Measurements from ENCODE around the gene RASL10A.

The RASL10A gene

DNA sequence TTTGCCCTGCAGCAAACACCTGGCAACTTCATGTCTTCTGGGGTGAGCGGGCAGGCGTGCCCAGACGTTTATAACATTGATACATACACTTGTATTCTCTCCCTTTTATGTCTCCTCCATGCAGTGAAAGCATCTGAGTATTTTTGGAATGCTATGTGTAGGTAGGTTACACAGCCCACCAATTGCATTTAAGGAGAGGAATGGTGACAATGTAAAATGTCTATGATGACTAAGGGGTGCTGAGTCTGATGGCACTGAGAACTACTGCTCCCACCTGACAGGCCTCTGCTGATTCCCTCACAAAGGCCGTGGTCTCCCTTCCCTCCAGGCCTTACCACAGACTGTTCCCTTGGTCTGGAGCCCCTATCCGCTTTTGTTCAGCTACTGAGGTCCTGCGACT is 22.9 kb upstream of the RASL10A start:
- no peak for DNase-seq (ENCODE audit: low read depth)

DNA sequence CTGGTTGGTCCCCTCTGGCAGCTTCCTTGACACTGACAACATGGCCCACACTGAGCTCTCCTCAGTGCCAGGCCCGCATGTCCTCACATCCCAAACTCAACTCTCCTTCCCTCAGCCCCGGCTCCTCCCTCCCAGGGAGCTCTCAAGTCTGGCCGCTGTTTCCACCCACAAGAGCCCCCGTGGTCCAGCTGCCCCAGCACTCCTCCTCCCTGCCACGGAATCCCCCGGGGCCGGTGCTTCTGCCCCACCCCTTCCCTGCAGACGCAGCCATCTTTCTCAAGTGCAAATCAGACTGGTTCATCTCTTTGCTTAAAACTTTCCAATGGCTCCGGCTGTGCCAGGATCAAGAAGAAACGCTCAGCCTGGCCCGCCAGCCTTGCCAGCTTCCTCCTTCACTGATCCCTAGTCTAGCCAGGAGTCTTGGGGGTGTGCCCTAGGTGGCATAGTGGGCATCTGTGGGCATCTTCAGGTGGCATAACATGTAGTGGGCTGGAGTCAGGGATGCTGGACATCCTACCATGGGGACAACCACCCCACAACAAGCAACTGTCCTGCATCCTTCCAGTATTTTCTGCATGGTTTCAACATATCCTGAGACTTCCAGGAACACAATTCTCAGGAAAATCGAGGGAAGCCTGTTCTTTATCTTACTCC is 22.3 kb upstream of the RASL10A start:
- DNase-seq (ENCODE audit: low read depth), result no peak

DNA sequence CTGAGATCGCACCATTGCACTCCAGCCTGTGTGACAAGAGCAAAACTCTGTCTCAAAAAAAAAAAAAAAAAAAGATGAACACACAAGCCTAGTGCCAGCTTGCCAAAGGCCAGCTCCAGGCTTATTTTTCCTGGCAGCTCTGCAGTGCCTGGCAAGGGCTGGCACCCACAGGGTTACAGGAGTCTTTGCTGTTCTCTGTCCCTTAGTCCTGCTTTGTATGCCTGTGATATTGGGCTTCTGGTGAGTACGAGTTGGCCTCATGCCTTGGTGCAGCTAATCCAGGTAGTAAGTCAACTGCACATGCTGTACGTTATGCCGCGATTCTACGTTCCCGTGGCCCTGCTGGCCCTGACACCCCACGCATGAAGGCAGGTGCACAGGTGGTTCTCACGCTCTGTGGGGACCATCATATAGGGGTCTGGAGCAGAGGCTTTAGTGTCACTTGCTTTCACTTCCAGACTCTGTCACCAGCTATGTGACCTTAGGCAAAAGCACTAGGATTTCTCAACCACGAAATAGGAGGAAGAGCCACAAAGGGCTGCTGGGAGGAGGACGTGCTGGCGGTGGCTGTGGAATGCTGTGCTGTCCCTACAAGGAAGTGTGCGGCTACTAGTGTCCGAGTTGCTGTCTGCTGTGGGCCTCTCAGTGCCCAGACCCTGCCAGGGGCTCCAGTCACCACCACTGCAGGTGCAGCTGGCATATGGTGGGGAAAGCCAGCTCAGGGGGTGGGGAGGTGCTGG is 21.4 kb upstream of the RASL10A start:
- no peak for DNase-seq (ENCODE audit: low read depth)

DNA sequence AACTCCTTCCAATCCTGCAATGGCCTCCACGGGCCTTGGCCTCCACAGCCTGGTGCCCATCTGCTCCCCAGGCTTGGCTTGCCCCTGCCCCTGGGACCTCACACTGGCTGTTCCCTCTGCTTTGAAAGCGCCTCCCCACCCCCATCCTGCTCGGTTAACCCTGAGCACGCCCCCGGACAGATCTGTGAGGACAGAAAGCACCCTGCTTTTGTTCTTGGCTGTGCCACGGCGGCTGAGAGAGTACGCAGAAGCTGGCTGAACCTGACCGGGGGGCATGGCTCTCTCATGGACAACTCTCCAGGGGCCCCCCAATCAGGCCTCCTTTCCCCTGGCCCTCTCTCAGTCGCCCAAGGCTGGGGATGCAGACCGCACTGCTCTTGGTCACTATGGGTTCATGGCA is 20.2 kb upstream of the RASL10A start:
- no peak for DNase-seq (ENCODE audit: low read depth)

DNA sequence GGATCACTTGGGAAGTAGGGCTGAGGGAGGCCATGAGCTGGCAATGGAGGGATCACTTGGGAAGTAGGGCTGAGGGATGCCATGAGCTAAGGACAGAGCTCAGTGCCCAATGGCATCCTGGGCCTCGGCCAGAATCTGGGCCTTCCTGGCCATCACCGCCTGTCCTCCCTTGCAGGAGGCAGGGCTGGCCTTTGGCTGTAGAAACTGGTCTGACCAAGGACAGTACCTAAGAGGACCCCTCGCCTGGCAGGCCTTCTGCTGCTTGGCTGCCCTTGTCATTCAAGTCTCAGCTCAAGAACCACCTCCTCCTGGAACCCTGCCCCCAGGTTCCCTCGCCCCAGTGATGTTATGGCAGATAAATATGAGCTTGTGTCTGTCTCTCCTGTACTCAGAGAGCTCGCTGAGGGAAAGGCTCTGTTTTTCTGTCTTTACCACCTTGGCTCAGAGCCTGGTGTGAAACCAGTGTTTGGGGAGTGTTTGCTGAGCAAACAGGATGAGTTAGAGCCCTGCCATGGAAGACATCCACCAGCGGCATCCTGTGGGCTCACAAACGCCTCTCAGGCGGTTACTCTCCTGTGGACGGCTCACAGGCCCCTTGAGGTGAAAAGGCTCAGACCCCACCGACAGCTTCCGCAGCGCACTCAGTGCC is 19.3 kb upstream of the RASL10A start:
- DNase-seq (ENCODE audit: low read depth), result no peak

DNA sequence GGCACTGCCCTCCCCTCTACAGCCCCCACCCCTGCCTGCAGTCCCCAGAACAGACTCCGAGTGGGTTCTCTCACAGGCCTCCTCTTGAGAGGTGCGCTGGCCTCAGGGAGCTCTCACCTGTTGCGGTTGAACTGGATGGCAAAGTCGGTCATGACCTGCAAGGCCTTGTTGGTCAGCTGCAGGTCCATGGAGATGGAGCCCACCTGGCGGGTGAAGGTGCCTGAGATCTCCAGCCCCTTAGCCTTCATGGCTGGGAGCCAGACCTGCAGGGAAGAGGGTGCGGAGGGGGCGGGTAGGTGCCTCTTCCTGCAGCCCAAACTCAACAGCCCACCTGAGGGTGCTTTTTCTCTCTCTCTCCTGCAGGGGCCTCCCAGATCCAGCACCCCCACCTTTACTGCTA is 18.7 kb upstream of the RASL10A start:
- no peak for DNase-seq (ENCODE audit: low read depth)

DNA sequence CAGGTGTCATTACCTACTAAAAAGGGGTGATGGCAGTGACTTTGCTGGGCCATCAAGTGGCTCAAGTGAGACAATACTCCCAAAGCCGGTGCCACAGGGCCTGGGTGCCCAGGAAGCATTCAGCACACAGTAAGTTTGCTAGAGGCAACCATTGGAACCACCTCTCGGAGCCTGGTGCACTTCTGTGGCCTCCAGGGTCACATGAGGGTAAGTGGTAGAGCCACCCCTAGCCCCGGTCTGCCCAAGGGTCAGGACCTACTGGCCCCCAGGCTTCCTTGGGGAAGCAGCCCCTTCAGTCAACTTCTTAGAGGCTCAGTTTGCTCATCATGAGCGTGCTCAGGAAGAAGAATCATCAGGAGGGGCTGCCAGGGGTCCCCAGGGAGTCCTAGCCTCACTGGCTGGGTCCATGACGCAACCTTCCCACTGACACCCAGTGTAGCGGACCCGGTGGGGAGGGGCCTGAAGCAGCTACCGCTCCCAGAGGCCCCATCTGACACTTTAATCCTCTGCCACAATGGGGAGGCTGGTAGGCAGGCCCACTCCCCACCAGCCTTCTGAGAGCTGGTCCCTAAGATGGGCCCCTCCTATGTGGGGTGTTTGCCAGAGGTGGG is 17.5 kb upstream of the RASL10A start:
- DNase-seq (ENCODE audit: low read depth), result no peak

DNA sequence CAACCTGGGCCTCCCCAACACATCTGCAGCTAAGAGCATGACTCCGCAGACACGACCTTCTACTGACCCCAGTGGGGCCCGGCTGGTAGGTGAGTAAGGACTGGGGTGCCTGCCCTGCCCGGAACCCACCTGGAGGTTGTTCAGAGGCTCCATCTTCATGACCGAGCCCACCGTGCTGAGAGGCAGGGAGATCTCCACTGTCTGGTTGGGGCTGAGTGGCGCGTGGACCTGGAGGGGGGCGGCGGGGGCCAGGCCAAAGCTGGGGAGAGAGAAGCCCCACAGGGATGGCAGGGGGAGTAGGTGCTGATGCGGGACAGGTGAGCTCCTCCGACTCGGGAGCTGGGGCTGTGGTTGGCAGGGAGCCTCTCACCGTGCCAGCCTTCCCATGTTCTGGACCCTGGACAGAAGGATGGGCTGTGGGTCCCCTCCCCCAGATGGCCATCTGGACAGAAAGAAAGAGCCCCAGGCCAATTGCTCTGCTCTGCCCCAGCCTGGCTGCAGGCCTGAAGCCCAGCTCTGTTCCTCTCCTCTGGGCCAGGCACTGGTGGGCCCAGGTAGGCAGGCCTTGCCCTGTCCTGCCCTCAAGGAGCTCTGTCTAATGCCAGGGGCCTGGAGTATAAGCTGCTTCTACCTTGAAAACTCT is 16.3 kb upstream of the RASL10A start:
- DNase-seq (ENCODE audit: low read depth), result no peak

DNA sequence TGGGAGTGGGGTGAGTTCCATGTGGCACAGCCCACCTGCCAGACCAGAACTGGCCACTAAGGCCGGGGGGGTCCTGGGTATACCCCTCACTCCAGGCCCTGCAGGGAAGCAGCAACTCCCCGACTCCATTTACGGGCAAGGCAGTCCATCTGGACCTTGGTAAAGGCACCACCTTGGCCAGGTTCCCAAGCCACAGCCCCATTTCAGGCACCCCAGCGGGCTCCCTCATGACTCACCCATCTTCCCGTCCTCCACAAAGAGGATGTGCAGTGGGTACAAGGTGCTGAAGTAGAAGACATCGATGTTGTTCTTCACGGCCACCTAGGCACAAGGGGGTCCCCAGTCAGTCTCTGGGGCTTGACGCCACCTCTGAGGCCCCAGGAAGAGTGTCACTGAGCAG is 15.7 kb upstream of the RASL10A start:
- no peak for DNase-seq (ENCODE audit: low read depth)

DNA sequence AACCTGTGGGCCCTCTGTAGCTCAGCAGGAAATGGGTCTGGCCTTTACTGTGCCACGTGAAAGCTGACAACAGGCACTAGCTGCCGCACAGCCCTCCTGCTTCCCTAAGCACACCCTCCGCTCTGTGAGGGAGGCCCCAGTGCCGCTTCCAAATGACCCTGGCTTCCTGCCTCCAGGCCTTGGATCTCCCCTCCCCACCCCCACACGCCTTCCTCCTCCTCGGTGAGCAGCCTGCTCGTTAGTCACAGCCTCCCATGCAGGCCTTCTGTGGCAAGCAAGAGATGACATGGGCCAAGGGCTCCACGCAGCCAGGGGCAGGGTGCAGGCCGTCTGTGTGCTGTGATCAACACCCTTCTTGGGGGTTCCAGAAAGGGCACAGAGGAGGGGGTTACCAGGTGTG is 15.3 kb upstream of the RASL10A start:
- DNase-seq (ENCODE audit: low read depth), result no peak

DNA sequence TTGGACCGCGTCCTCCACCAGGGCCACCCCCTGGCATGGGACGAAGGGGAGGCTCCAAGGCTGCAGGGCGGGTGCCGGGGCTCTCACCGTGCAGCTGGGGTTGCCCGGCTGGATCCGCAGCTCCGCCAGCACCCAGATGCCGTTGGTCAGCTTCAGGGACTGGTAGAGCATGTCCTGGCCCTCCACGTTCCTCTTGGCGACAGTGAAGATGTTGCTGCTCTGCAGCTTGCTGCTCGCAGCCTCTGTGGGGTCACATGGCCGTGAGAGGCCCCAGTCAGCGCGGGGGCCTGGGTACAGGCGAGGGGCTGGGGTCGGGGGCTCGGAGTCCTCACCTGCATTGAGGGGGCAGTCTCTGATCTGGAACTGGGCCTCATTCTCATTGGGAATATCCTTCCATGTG is 14.8 kb upstream of the RASL10A start:
- no peak for DNase-seq (ENCODE audit: low read depth)

DNA sequence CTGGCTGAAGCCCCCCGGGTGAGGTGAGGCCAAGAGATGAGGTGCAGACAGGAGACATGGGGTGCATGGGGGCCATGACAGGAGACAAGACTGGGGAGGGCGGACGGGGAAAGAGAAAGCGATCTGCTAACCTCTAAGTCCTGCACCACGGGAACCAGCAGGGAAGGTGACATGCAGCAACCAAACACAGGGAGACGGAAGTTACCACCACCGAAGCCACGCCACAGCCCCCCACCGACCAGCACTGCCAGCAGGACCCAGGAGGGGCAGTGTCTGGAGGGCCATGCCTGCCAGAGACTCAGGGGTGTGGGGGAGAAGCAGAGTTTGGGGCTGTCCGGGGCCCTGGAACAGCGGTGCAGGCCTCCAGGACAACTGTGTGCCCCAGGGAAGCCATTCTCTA is 14.1 kb upstream of the RASL10A start:
- DNase-seq (ENCODE audit: low read depth), result no peak

DNA sequence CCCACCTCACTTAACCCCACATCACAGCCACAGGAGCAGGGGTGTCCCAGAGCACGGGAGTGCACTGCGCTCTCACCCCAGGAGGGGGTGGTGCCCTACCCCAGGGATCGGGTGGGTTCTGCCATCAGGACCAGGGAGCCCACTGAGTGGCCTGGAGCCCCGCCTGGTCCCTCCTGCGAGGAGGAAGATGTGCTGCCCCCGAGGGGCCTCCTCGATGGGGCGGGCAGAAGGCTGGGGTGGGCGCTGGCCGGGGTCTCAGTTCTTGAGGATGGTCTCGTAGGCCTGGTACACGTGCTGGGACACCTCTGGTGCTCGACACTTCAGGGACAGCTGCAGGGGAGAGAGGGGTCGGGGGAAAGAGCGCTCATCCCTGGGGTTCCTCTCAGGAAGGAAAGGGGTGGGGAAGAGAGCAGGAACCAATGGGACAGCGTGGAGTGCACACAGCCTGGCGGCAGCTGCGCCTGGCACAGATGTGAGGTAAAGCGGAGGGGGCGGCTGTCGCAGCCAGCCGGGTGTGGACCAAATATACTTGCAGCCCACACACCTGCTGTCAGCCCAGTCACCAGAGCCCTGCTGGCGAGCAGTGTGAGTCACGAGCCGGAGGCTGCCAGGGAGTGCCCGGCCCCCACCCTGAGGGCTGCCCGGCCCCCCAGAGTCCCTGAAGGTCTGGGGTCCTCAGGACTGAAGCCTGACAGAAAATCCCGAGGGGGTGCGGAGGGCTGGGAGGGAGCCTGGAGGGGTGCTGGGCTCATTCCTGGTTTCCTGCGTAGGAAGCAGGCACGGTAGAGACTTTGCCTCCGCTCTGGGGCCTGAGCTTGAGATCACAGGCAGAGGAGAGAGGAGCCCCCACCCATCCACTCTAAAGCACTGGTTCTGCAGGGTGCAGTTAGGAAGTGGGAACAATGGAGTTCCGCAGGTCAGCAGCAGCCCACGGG is 13.3 kb upstream of the RASL10A start:
- no peak for DNase-seq (ENCODE audit: low read depth)

DNA sequence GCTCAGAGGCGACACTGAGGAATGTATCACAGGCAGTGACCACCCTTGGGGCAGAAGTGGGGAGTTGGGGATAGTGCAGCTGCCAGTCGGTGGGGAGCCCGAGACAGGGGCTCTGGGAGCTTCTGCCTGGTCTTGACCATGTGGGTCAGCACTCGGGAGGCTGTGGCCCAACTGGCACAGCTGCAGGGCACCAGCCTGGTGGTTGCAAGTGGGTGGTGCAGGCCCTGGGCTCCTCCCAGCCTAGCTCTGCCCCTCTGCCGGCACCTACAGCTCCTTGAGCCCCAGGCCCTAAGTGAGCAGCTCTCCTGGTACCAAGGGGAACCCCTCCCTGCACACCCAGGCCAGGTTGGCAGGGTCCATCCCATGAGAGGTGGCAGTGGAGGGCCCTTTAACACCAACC is 12.6 kb upstream of the RASL10A start:
- DNase-seq (ENCODE audit: low read depth), result no peak

DNA sequence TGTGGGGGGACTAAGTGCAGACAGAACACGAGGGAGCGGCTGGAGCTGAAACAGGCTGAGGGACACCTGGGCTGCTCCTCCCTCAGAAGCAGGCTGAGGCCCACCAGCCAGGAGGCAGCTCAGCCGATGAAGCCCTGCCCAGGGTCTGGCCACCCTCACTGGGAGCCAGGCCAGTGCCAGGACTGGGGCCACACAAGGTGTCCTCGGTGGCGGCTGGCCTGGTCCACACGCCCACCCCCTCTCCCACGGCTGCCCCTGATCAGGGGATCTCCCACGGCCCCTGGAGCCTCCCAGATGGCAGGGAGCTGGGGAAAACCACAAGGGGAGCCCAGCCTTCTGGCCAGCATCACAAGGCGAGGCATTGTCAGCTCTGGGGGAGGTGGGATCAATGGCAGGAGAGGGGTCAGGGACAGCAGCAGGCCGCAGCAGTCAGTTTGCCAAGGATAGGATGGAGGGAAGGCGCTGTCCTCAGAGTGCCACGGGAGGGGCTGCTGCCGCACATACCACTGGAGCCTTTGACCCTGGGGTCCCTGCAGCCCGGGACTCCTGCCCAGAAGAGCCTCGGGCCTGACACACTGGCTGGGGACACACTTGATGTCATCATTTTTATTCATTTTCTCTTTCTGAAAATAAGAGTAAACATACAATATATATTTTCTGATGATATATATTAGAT is 11.7 kb upstream of the RASL10A start:
- no peak for DNase-seq (ENCODE audit: low read depth)

DNA sequence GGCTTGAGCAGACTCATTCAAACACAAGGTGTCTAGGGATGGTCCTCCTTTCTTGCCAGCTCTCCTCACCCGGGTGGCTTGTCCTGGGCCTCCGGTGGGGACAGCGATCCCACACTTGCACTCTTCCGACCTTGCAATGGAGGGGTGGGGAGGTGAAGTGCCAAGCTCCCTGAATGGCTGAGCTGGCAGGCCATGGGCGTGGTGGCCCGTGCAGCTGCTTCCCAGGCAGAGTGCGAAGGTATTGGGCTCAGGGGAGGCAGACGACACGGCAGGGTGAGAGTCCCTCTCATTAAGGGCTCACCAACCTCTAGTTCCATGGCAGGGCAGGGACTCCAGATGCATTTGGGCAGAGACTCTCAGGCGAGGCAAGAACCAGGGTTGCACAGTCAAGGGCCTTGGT is 11.0 kb upstream of the RASL10A start:
- no peak for DNase-seq (ENCODE audit: low read depth)

DNA sequence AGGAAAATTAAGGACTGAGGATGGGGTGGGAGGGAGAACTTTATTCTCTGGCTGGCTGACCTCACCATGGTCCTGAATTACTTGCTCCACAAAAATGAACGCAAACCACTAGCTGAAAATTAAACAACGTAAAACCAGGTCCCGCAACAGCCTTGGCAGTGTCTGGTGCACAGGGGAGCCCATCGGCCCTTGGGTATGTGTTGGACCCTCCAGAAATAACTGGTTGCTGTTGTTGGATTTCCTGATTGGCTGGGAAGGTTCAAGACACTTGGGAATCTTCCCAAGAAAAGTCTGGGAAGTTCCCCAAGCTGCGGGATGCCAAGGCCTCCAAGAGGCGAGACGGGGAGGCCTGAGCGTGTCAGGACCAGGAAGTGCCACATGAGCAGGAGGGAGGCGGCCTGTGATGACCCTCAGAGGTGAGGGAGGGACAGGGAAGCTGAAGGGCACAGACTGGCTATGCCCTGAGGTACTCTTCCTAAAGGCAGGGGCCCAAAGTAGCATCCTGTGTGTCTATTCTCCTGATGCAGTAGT is 10.4 kb upstream of the RASL10A start:
- DNase-seq (ENCODE audit: low read depth), result no peak

DNA sequence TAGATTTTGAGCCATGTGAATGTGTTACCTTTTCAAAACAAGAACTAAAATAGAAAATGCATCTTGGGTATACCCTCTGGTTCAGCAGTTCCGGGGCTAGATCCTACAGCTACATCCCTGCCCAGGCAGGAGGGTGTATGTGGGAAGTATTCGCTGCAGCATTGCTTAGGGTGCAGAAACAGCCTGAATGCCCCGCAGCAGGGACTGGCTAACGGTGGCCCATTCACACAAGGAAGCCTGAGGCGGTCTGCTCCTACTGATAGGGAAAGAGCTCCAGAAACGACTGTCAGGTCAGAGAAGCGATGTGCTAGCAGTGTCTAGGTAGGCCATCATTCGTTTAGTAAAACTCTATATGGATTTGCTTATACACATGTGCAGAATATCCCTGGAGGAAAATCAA is 9.9 kb upstream of the RASL10A start:
- DNase-seq (ENCODE audit: low read depth), result no peak

DNA sequence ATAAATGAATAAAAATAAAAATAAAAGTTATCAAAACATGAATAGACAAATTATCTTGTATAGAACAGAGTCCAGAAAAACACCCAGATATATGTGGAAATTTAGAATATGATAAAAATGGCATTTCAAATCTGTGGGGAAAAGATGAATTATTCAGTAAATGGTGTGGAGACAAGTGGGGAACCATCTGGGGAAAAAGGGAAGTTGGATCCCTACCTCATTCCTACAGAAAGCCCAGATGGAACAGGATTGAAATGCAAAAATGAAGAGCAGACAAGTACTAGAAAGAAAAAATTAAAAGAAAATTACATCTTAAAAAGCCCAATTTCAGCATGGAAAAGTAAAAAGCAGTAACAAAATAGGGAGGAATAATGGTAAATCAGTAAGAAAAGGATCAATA is 8.1 kb upstream of the RASL10A start:
- DNase-seq (ENCODE audit: low read depth), result no peak

DNA sequence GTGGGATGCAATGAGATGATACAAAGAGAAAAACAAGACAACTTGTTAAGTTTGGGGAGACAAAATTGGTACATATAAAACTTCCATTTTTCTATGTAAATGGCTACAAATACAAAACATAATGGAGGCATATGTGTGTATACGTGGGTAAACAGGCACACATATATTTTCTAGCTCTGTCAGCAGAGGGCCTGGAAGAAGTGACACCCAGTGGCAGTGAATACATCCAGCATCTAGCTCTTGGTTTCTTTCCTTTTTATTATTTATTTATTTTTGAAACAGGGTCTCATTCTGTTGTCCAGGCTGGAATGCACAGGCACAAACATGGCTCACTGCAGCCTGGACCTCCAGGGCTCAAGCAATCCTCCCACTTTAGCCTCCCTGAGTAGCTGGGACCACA is 5.0 kb upstream of the RASL10A start:
- no peak for DNase-seq (ENCODE audit: low read depth)

DNA sequence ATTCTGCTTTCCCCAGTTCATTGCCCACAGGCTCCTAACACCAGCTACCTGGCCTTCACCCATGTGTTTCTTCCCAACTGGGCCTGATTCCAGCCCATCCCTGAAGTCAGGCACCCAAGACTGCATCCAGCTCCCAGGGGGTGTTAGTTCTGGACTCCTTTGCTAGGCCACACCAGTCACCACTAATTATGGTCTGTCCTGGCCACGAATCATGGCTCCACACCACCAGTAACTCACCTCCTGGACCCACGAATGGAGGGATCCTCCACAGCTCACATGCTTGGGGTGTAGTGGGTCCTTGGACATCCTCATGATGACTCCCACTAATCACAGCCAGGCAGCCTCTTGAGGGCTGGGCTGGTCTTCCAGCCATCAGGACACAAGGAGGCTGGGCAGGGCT is 3.6 kb upstream of the RASL10A start:
- no peak for DNase-seq (ENCODE audit: low read depth)

All from activated gamma-delta T cell treated with anti-CD3 and anti-CD28 coated beads, Interleukin-2, amount 50 U/mL, for 16 hours (primary cell).